Measurements from ENCODE around the gene CD274.

GRCh38 chr9:5511935-5512580 is 61.7 kb downstream of the CD274 start:
- TF ChIP-seq CTCF (IDR thresholded peaks at IDR 0.05; ENCODE audit: poor library complexity) (no peak), EZH2 (IDR thresholded peaks at IDR 0.05; ENCODE audit: borderline replicate concordance) (no peak)
